K562 (cell line): ENCODE measurements around the gene CFAP251. TPM values are rescaled to one million over a fixed set of nuclear protein-coding genes. Genes with fewer than 3 reads are reported as not detected.

Experiments
- ATAC-seq: fragments of 200-7000 bp; cut with Tn5 transposase; 3 replicates; pipeline ENCODE4 v1.9.1; 2020; ENCODE audit warnings: moderate library complexity
- BruUV-seq: library from RNA; stranded (reverse); fragments of 400-500 nt; replicated peaks from 2 replicates; lab custom pipeline; 2021; lab: Mats Ljungman, UMichigan
- CTCF ChIA-PET: fragments of 300-600 bp; formaldehyde crosslinking; extraction: SDS; loops from one replicate; lab custom pipeline; 2021; ENCODE audit warnings: low intra/inter-chr PET ratio; lab: Yijun Ruan, JAX
- POLR2A ChIA-PET: fragments of 300-600, 350-650 bp; sonication (Branson Sonifier 250); formaldehyde crosslinking; extraction: SDS; loops from one replicate; lab custom pipeline; 2021; ENCODE audit warnings: antibody characterized with exemption, inconsistent platforms; lab: Yijun Ruan, JAX
- DNase-seq, 4 experiments: peaks; one replicate each; pipeline versions ENCODE4 v3.0.0 to v3.0.0-alpha.2; 2011 to 2018; ENCODE audit warnings: low spot score in 3 of 4, mixed read lengths in 3 of 4; ENCODE audit errors: extremely low read depth in 1 of 4
- FAIRE-seq: peaks from 2 replicates; lab custom pipeline; 2011; peaks lifted over from hg19 to GRCh38; lab: Jason Lieb, UNC
- H2AFZ ChIP-seq: 2 replicates; pipeline ENCODE4 v1.6.0; 2011; ENCODE audit warnings: low read depth, low read length, control low read depth, inconsistent platforms
- H3K27ac ChIP-seq: fragments of 200-600 bp; 3 replicates; pipeline ENCODE4 v1.8.0; 2011; ENCODE audit warnings: low read depth, mild to moderate bottlenecking, control low read depth, inconsistent platforms, low read length, moderate library complexity, mixed read lengths; ENCODE audit errors: extremely low read depth
- H3K27me3 ChIP-seq, 2 experiments: fragments of 300-600 bp in 1 of 2; 2 replicates in 1 of 2; 3 replicates in 1 of 2; pipeline versions ENCODE4 v1.6.0 to v1.8.0; 2011; ENCODE audit warnings: inconsistent platforms in 2 of 2, low read length in 2 of 2, mild to moderate bottlenecking in 1 of 2, mixed read lengths in 1 of 2, moderate library complexity in 1 of 2; ENCODE audit not compliant: control insufficient read depth in 2 of 2, insufficient read depth in 2 of 2
- H3K36me3 ChIP-seq: fragments of 300-600 bp; 3 replicates; pipeline ENCODE4 v1.8.0; 2011; ENCODE audit warnings: mild to moderate bottlenecking, low read length, inconsistent platforms; ENCODE audit not compliant: control insufficient read depth, insufficient read depth
- H3K4me1 ChIP-seq, 2 experiments: fragments of 200-600 bp in 1 of 2; replicated peaks in 1 of 2; 2 replicates in 1 of 2; 3 replicates in 1 of 2; pipeline versions ENCODE4 v1.5.1 to v1.8.0; 2011; ENCODE audit warnings: inconsistent platforms in 2 of 2, low read length in 2 of 2, mild to moderate bottlenecking in 1 of 2, mixed read lengths in 1 of 2, moderate library complexity in 1 of 2; ENCODE audit not compliant: control insufficient read depth in 2 of 2, insufficient read depth in 2 of 2
- H3K4me2 ChIP-seq: 2 replicates; pipeline ENCODE4 v1.6.1; 2011; ENCODE audit warnings: low read length, control low read depth, inconsistent platforms, mixed read lengths; ENCODE audit not compliant: insufficient read depth
- H3K4me3 ChIP-seq: fragments of 200-600 bp; sonication (generic), shearing (Covaris generic); 2 replicates; pipeline ENCODE4 v1.5.1; 2016; ENCODE audit warnings: control low read depth, inconsistent platforms
- H3K79me2 ChIP-seq: fragments of 200-600 bp; 3 replicates; pipeline ENCODE4 v1.8.0; 2011; ENCODE audit warnings: low read length, inconsistent platforms; ENCODE audit not compliant: control insufficient read depth, insufficient read depth
- H3K9ac ChIP-seq, 2 experiments: 2 replicates each; pipeline versions ENCODE4 v1.6.0 to v1.6.1; 2011; ENCODE audit warnings: low read depth in 2 of 2, low read length in 2 of 2, control low read depth in 1 of 2, inconsistent platforms in 1 of 2, mild to moderate bottlenecking in 1 of 2, mixed read lengths in 1 of 2; ENCODE audit not compliant: insufficient read depth in 1 of 2
- H3K9me1 ChIP-seq: one replicate; pipeline ENCODE4 v1.6.0; 2011; ENCODE audit warnings: inconsistent platforms, mild to moderate bottlenecking, low read length, moderate library complexity; ENCODE audit not compliant: control insufficient read depth, insufficient read depth
- H3K9me3 ChIP-seq: replicated peaks from 2 replicates; pipeline ENCODE4 v1.5.1; 2011; ENCODE audit warnings: low read depth, low read length, inconsistent platforms; ENCODE audit not compliant: control insufficient read depth, insufficient read depth
- H4K20me1 ChIP-seq: replicated peaks from 2 replicates; pipeline ENCODE4 v1.6.1; 2011; ENCODE audit warnings: low read length, inconsistent platforms, mixed read lengths; ENCODE audit not compliant: control insufficient read depth, insufficient read depth
- CBX5 ChIP-seq: IDR thresholded peaks from 2 replicates; pipeline ENCODE4 v1.6.1; 2014; ENCODE audit warnings: low read depth, borderline replicate concordance
- CREB3 ChIP-seq: fragments of 450-650 bp; conservative IDR thresholded peaks from 2 replicates; pipeline ENCODE4 v1.6.1; 2016; ENCODE audit warnings: missing genetic modification characterization, low read depth, mild to moderate bottlenecking, missing compliant biosample characterization, moderate library complexity
- GATA2 ChIP-seq: sonication (generic); formaldehyde crosslinking; IDR thresholded peaks from 2 replicates; pipeline ENCODE4 v1.4.0; 2020; ENCODE audit warnings: mild to moderate bottlenecking, missing genetic modification reagents
- MBD2 ChIP-seq: sonication (generic); IDR thresholded peaks from 2 replicates; pipeline ENCODE4 v1.6.1; 2016; ENCODE audit warnings: low read depth, borderline replicate concordance
- MCM3 ChIP-seq: fragments of 450-650 bp; IDR thresholded peaks from 2 replicates; pipeline ENCODE4 v1.6.1; 2016
- PHB2 ChIP-seq: fragments of 450-650 bp; IDR thresholded peaks from 2 replicates; pipeline ENCODE4 v1.6.1; 2017; ENCODE audit warnings: low read depth
- RCOR1 ChIP-seq, 2 experiments: IDR thresholded peaks; 2 replicates each; pipeline ENCODE4 v1.6.1; 2012; ENCODE audit warnings: low read depth in 2 of 2, low read length in 2 of 2, borderline replicate concordance in 1 of 2, improper control_type of control experiment in 1 of 2
- SIX5 ChIP-seq, 2 experiments: IDR thresholded peaks; 2 replicates each; pipeline ENCODE4 v1.6.1; 2011; ENCODE audit warnings: low read length in 2 of 2, borderline replicate concordance in 1 of 2, low read depth in 1 of 2, mild to moderate bottlenecking in 1 of 2, moderate library complexity in 1 of 2; ENCODE audit not compliant: insufficient read depth in 1 of 2
- ZBTB43 ChIP-seq: sonication (generic); formaldehyde crosslinking; IDR thresholded peaks from 2 replicates; pipeline ENCODE4 v1.8.0; 2023; ENCODE audit warnings: mild to moderate bottlenecking, missing genetic modification reagents
- ZNF217 ChIP-seq: sonication (generic); formaldehyde crosslinking; IDR thresholded peaks from 2 replicates; pipeline ENCODE4 v1.8.0; 2022; ENCODE audit warnings: mild to moderate bottlenecking, missing genetic modification reagents
- ZNF589 ChIP-seq: fragments of 200-800 bp; sonication (Bioruptor generic); IDR thresholded peaks from 2 replicates; pipeline ENCODE4 v1.6.1; 2016; ENCODE audit warnings: low read depth, missing genetic modification characterization, missing compliant biosample characterization
- ZNF695 ChIP-seq: fragments of 450-650 bp; formaldehyde crosslinking; IDR thresholded peaks from 2 replicates; pipeline ENCODE4 v1.4.0; 2020; ENCODE audit warnings: mild to moderate bottlenecking, moderate library complexity
- ZNF699 ChIP-seq: fragments of 250-450 bp; sonication (Bioruptor Pico); IDR thresholded peaks from 2 replicates; pipeline ENCODE4 v1.8.0; 2021; ENCODE audit warnings: mild to moderate bottlenecking, moderate library complexity; ENCODE audit not compliant: insufficient replicate concordance
- WGBS: fragments of 100-300 bp; shearing (Covaris generic); methylation state at CpG from one replicate; pipeline ENCODE4 v1.1.6; 2016; ENCODE audit warnings: low coverage, mixed read lengths; ENCODE audit not compliant: insufficient coverage; ENCODE audit errors: missing lambda C conversion rate; 5-methylcytosine and 5-hydroxymethylcytosine counted together
- in situ Hi-C: fragments of 300-500 bp; cut with MboI; formaldehyde crosslinking; loops from 4 replicates; pipeline ENCODE4 v1.15.0; 2018; ENCODE audit warnings: inconsistent platforms, mixed read lengths
- intact Hi-C: fragments of 100-400 bp; cut with micrococcal nuclease; formaldehyde crosslinking; loops from 2 replicates; pipeline ENCODE4 v1.14.2; 2022
- polyA plus RNA-seq, 8 experiments: library from polyadenylated mRNA; depleted of rRNA in 4 of 8; stranded (reverse) in 5 of 8; unstranded in 3 of 8; fragments of >200 nt; fragmentation: Nextera tagmentation in 2 of 8; fragmentation: Illumina TruSeq in 1 of 8; extraction: Ambion mirVana in 2 of 8; extraction: Trizol in 1 of 8; gene quantifications; 2 replicates each; pipeline versions ENCODE4 v1.2.1 to v1.2.3, GENCODE V29; 2011 to 2014; ENCODE audit warnings: inconsistent platforms in 1 of 8, missing spikeins in 1 of 8
- total RNA-seq, 7 experiments: library from RNA; depleted of rRNA in 6 of 7; stranded (reverse); fragments of >200 nt in 6 of 7; fragmentation: Illumina TruSeq in 2 of 7; extraction: Trizol in 2 of 7; gene quantifications; 2 replicates each; pipeline versions ENCODE4 v1.2.1 to v1.2.3, GENCODE V29; 2011 to 2021; ENCODE audit warnings: low replicate concordance in 1 of 7

CFAP251 gene
- total and polyA plus RNA-seq, 9 of the 15 experiments (the other 6 are each of a cell fraction or from before 2014, with no cell fraction given), result 16.6 to 31.0 (median 19.1) TPM

- FAIRE-seq, result no peak
- intact Hi-C loops, result no loop called here
Measured at GRCh38 chr12:121975021-121975420, 56.6 kb downstream of the CFAP251 start.

GRCh38 chr12:121976950-121977349 lies 58.6 kb downstream of the CFAP251 start:
- CTCF ChIA-PET, result no interaction called here
- H3K27ac ChIP-seq, result no peak overlapping the region
- no TSS peak for BruUV-seq
- H3K36me3 ChIP-seq, result no peaks in the 10 kb centered on the region
- H3K9me3 ChIP-seq, result no peaks in the 10 kb centered on the region
- H3K9ac ChIP-seq, result no peak overlapping the region
- 71% methylated on average over 5 of the region's 5 CpGs for WGBS
- H3K4me1 ChIP-seq, result peaks cover 4 to 5% of the 10 kb centered on the region in 2 experiments; a peak in 3 of 5 replicates
- no peak overlapping the region for H3K4me3 ChIP-seq
- H3K4me2 ChIP-seq, result no peak overlapping the region
- FAIRE-seq (no peak), ATAC-seq (no peak), DNase-seq (no peak)
- intact Hi-C loops, result no loop called here
- POLR2A ChIA-PET, result interaction anchor here (0.6 kb wide), 1 partner anchor 44 kb away, joined by 3 read pairs; no protein-coding TSS in a partner anchor
- in situ Hi-C loops, result no loop called here
- no peaks in the 10 kb centered on the region for H3K79me2 ChIP-seq
- H2AFZ ChIP-seq, result no peak overlapping the region
- H3K9me1 ChIP-seq, result no peaks in the 10 kb centered on the region
- no peaks in the 10 kb centered on the region for H3K27me3 ChIP-seq
- no peaks in the 10 kb centered on the region for H4K20me1 ChIP-seq
- TF ChIP-seq PHB2, result no peak
- TF ChIP-seq ZNF217, result no peak
- TF ChIP-seq ZNF589, result no peak
- no peak for TF ChIP-seq MCM3
- no peak for TF ChIP-seq ZNF695 (CRISPR knock-in tag)
- TF ChIP-seq MBD2, result no peak
- TF ChIP-seq GATA2, result no peak
- no peak for TF ChIP-seq RCOR1 (IDR thresholded peaks at IDR 0.05; ENCODE audit: borderline replicate concordance in 1 of 2, low read depth in 2 of 2, low read length in 2 of 2)
- TF ChIP-seq SIX5 (IDR thresholded peaks at IDR 0.05; ENCODE audit: borderline replicate concordance in 1 of 2, insufficient read depth in 1 of 2, low read depth in 1 of 2, low read length in 2 of 2), result no peak
- TF ChIP-seq CREB3 (tag), result no peak
- TF ChIP-seq ZNF699, result no peak

More at GRCh38 chr12:121975021-121975420, 56.6 kb downstream of the CFAP251 start:
- Histone ChIP-seq H3K4me1 (peaks cover 0 to 5% of the 10 kb centered on the region in 2 experiments; a peak in 2 of 5 replicates), H3K4me2 (no peak overlapping the region), H3K9me1 (no peaks in the 10 kb centered on the region), H2AFZ (no peak overlapping the region), H3K27ac (no peak overlapping the region), H3K4me3 (no peak overlapping the region), H3K27me3 (no peaks in the 10 kb centered on the region), H3K79me2 (no peaks in the 10 kb centered on the region), H4K20me1 (no peaks in the 10 kb centered on the region), H3K9ac (no peak overlapping the region), H3K9me3 (no peaks in the 10 kb centered on the region), H3K36me3 (peaks cover 9% of the 10 kb centered on the region; the same call in 2 of the 3 replicates)
- POLR2A ChIA-PET, result interaction anchor here (0.6 to 0.7 kb wide), 4 partner anchors 47 to 252 kb away, joined by 3 to 4 read pairs (median 3); partner anchors contain the start of gene BCL7A
- WGBS, result 42% methylated on average over 6 of the region's 6 CpGs
- BruUV-seq, result no TSS peak
- ATAC-seq (no peak), DNase-seq (no peak)
- CTCF ChIA-PET, result no interaction called here
- in situ Hi-C loops, result no loop called here
- TF ChIP-seq CBX5 (no peak), ZBTB43 (CRISPR knock-in tag) (no peak)
